NCI-H187 (cell line): ENCODE measurements around the gene EMSY.

ENCODE experiments used
- DNase-seq, 2 experiments: peaks; one replicate each; lab custom pipeline; 2025; lab: John Stamatoyannopoulos, UW

The EMSY gene

DNA sequence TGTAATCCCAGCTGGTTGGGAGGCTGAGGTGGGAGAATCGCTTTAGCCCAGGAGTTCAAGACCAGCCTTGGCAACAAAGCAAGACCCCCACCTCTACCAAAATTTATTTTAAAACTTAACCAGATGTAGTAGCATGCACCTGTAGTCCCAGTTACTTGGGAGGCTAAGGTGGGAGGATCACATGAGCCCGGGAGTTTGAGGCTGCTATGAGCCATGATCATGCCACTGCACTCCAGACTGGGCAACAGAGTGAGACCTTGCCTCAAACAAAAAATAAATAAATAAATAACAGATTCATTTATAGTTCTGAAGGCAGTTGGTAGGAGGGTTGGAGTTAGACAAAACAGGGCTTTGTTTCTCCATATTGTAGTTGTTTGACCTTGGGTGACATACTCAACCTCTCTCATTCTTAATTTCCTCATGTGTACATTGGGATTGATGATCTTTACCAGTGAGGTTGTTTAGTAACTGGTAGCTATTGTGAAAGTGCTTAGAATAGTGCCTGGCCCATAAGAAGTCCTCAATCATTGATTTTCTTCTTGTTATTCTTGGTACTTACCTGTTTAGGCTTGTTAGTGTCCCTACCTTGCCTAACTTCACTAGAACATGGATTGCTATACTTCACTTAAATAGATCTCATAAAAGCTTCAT lies 79.1 kb downstream of the EMSY start:
- no peak for DNase-seq

GRCh38 chr11:76524461-76524860 lies 79.6 kb downstream of the EMSY start:
- no peak for DNase-seq

DNA sequence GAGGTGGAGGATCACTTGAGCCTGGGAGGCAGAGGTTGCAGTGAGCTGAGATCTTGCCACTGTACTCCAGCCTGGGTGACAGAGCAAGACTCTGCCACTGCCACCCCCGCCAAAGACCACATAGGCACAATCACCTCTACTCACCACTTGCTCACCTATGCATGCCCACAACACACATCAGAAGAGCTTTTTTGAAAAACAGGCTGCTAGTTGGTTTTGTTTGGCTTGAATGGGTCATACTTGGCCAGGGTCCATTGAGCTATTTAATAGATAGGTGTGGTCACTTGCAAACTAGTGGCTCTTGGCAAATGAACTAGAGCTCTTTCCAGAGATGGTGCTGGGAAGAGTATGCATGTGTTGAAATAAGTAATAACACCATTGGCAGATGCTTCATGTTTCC lies 80.1 kb downstream of the EMSY start:
- no peak for DNase-seq

- DNase-seq, result no peak
Measured at GRCh38 chr11:76526878-76527277, 82.1 kb downstream of the EMSY start.

DNA sequence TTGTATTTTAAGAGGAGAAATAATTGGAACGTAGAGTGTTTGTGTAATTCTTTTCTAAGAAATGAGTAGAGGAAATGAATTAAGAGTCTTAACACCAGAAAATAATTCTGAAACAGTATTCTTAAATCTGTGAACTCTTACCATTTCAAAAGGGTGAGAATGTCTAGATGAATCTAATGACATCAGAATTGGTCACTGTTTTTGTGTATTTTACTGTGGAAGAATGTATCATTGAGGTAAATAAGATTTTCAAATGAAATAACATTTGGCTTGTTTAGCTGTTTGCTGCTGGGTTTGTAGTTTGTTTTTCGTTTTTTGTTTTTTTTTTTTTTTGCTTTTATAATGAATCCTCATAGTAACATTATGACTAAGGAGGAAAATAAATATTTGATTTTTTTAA lies 97.6 kb downstream of the EMSY start:
- no peak for DNase-seq

DNA sequence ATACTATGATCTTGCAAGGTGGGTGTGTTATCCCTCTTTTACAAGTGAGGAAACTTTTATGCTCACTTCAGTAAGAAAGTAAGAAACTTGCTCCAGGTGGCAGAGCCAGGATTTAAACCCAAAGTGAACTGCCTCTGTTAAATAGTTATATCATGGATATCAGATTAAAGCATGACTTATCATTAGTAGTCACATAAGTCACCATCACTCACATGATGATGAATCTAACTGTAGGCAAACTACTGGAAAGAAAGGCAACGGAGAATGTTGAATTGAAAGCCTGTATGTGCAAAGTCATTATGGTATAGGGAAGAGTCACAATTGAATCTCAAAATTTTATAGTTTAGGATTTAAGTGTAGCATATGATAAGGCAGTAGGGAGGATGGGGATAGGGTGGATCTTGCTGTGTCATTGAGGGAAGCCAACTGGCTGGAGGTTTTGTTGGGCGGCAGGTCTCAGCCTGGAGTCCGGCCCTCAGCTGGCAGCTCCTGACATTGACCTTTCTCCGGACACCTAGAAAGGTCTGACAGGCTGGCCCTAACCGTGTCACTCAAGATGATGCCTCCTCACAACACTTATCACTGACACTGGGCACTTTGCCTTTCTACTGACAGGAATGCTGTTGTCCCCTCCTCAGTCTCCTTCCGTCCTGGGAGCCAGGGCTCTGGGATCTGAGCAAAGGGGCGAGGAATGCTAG lies 98.3 kb downstream of the EMSY start:
- DNase-seq, result no peak

DNA sequence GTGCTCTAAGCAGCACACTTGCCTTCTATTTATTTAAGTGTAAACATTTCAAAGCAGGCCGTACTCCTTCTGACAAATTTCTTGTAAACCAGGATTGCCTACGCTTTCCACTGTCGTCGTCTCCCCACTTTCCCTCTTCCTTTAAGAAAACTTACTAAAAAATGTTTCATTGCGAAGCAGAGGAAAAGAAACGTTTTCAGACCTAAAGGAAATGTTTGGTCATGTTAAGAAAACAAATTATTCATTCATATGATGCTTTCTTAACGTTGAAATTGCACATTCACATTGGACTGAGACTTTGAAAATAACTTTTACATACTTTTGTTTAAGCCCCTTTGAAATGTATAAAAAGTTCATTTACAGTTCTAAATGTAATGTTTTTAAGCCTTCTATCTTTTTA lies 106.0 kb downstream of the EMSY start:
- DNase-seq, result no peak

DNA sequence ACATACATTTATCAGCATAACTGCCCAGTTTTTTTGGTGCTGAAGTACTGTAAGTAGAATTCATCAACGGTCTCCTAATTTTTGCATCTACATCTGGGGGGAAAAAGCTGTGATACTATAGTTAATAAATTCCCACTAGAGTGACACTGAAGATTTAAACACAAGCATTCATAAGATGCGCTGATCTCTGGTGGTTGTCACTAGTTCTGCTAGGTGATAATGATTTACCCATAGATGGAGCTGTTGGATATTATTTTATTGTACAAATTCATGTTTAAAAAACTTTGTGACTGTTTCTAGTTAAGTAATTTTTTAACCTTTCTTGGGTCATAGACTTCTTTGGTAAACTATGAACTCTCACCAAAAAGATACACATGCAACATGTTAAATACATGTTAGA lies 106.6 kb downstream of the EMSY start:
- no peak for DNase-seq

- DNase-seq, result no peak
Measured at GRCh38 chr11:76552987-76553386, 108.2 kb downstream of the EMSY start.

- no peak for DNase-seq
Measured at GRCh38 chr11:76553554-76554476, 109.0 kb downstream of the EMSY start.

GRCh38 chr11:76554767-76555166 lies 109.9 kb downstream of the EMSY start:
- DNase-seq, result no peak

- DNase-seq, result no peak
Measured at GRCh38 chr11:76557466-76557865, 112.6 kb downstream of the EMSY start.

GRCh38 chr11:76558473-76558872 lies 113.7 kb downstream of the EMSY start:
- no peak for DNase-seq

DNA sequence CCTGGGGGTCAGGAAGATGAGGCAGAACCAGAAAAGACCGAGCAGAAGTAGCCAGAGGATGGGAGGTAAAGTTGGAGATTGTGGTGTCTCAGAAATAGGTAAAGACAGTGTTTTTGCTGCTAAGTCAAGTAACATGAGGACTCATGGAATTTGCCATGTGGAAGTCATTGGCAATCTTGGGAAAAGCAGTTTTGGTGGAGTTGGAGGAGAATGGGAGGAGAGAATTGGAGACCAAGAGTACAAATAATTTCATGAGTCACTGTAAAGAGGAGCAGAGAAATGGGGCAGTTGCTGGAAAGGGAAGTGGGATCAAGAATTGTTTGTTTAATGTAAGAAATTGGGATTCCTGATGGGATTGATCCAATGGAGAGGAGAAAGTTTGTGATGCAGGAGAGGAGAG lies 114.1 kb downstream of the EMSY start:
- no peak for DNase-seq

- DNase-seq, result no peak
Measured at GRCh38 chr11:76559346-76559745, 114.5 kb downstream of the EMSY start.

GRCh38 chr11:76560219-76560618 lies 115.4 kb downstream of the EMSY start:
- DNase-seq, result no peak

DNA sequence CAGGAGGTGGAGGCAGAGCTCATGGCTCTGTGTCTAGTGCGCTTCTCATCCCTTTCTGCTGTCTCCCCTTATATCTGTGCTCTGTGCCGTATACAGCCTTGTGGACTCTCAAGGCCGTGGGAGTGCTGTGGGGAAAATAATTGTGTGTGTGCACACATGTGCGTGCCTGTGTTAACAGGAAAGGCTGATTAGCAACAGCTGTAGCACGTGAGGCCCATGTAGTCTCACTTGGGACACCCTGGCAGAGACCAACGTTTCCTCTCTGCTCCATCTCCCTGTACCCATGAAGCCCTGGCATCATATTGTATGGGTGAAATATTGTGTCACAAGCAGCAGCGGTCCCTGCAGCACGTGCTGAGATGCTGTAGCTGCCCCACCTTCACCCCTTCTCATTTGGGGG lies 116.4 kb downstream of the EMSY start:
- DNase-seq, result no peak

DNA sequence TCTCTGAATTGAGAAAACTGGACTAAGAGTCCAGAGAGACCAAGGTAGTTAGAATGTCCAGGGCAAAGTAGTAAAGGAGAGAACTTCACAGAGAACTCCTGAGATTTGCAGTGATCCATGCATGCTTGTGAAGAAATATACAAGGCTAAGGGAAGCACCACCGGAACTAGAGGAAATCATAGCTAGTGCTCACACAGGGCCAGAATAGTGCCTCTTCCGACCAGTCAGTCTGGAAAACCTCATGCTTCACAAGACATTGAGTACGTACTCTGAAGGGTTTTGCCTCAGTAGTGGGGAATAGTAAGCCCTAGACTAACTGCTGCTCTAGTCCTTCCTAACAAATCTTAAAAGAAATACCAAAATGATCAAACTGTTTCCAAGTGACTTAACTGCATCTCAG lies 117.7 kb downstream of the EMSY start:
- DNase-seq, result no peak

DNA sequence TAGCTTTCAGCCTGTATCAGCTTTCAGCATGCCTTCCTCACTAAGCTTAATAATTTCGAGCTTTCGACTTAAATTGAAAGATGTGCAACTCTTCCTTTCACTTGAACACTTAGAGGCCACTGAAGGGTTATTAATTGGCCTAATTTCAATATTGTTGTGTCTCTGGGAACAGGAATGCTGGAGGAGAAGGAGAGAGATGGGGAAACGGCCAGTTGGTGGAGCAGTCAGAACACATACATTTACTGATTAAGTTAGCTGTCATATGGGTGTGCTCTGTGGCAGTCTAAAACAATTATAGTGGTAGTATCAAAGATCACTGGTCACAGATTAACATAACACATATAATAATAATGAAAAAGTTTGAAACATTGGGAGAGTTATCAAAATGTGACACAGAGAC lies 119.5 kb downstream of the EMSY start:
- DNase-seq, result no peak

DNA sequence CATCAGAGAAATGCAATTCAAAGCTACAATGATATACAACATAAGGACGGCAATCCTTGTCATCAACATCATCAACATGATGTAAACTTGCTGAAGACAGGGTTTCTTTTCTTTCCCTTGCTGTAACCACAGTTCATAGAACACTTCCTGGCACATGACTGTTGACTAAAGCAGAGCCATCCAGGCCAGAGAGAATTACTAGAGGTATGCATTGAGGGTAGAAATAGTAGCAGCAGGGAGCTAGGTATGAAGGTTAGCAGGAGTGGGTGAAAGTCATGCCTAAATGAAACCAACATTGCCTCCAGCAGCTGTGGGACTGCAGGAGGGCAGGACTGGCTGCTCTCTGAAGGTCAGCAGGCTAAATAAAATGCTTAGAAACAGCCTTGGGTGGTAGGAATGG lies 122.0 kb downstream of the EMSY start:
- DNase-seq, result no peak

DNA sequence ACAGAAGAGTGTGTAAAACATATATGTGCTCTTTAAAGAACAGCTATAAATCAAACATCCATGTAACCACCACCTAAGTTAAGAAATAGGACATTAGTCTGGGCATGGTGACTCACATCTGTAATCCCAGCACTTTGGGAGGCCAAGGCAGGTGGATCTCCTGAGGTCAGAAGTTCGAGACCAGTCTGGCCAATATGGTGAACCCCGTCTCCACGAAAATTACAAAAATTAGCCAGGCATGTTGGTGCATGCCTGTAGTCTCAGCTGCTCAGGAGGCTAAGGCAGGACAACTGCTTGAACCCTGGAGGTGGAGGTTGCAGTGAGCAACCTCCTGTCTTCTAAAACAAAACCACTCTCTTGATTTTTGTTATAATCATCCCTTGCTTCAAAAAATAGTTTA lies 122.4 kb downstream of the EMSY start:
- DNase-seq, result no peak

DNA sequence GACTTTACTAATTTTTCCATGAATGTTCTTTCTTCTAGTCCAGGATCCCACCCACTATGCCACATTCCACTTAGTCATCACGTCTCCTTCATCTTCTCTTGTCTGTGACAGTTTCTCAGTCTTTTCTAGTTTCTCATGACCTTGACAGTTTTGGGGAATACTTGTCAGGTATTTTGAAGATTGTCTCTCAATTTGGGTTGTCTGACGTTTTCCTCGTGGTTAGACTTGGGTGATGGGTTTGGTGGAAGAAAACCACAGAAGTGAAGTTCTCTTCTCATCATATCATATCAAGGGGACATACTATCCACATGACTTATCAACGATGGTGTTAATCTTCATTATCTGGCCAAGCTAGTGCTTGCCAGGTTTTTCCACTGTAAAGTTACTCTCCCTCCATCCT lies 123.3 kb downstream of the EMSY start:
- no peak for DNase-seq

GRCh38 chr11:76568621-76569020 lies 123.8 kb downstream of the EMSY start:
- DNase-seq, result no peak
